ENCODE data around the gene NOTUM. TPM values are rescaled to one million over a fixed set of nuclear protein-coding genes. Genes with fewer than 3 reads are reported as not detected.
"Not testable (repeated sequence)": the region's sequence is repeated elsewhere in the genome, so short reads cannot be mapped to it uniquely, and the experiment has no call there.

Gene NOTUM
- total RNA-seq, 1 experiment from 2014 or later = 2.0 TPM

- peaks cover 6% of the 10 kb centered on the region for H3K27me3 ChIP-seq (ENCODE audit: control insufficient read depth, insufficient read depth, low read length)
- peaks cover 9% of the 10 kb centered on the region for H3K36me3 ChIP-seq (replicated peaks; ENCODE audit: control insufficient read depth, insufficient read depth, low read length)
- H3K4me3 ChIP-seq (ENCODE audit: insufficient read depth, low read depth, low read length) = peak overlapping the region; percentile 24
- peak; percentile 92 for DNase-seq
Observed at GRCh38 chr17:81923302-81924260, 37.4 kb downstream of the NOTUM start.

DNA sequence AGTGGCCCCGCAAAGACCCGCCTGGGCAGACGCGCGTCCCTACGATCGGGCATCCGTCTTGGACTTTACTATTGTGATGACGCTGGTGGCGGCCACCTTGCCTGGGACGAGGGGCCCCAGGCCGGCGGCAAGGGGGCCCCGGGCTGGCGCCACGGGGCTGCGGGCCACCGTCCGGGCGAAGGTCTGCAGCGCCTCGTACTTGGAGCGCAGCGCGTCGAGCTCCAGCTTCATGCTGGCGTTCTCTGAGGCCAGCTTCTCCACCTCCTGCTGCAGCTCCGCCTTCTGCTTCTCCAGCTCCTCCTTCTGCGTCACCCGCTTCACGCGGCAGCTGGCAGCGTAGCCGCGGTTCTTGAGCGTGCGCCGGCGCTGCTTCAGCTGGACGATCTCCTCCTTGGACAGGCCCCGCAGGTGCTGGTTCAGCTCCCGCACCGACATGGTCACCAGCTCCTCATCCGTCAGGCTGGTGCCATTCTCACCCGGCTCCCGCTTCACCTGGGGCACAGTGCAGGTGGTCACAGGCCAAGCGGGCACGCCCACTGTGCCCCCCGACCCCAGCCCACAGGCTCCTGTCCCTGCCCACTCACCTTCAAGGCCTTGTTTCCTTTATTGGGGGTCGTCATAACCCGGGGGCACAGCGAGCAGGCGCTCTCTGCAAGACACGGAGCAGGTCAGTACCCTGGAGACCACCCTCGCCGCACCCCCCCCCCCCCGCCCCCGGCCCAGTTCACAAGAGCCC lies 38.3 kb downstream of the NOTUM start:
- Histone ChIP-seq H3K36me3 (replicated peaks; ENCODE audit: control insufficient read depth, insufficient read depth, low read length) (peaks cover 9% of the 10 kb centered on the region), H3K27me3 (ENCODE audit: control insufficient read depth, insufficient read depth, low read length) (no peaks in the 10 kb centered on the region), H3K4me3 (ENCODE audit: insufficient read depth, low read depth, low read length) (peak overlapping the region; percentile 24)
- no peak for DNase-seq

- no peak for DNase-seq
- Histone ChIP-seq H3K36me3 (replicated peaks; ENCODE audit: control insufficient read depth, insufficient read depth, low read length) (peaks cover 9% of the 10 kb centered on the region), H3K4me3 (ENCODE audit: insufficient read depth, low read depth, low read length) (no peak overlapping the region), H3K27me3 (ENCODE audit: control insufficient read depth, insufficient read depth, low read length) (no peaks in the 10 kb centered on the region)
Observed at GRCh38 chr17:81921996-81922565, 38.9 kb downstream of the NOTUM start.

DNA sequence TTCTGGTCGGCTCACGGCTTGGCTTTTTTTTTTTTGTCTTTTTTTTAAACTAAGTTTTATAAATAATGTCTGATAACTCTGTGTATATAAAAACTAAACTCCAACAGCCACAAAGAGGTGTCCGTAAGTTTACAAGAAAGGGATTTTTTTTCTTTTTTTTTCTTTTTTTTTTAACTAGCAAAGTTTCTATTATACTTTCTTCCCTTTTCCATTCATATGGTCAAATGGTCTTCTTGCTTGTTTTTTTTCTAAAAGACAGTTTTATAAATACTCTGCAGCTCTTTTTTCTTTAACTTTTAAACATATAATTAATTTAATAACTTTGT lies 39.5 kb downstream of the NOTUM start:
- Histone ChIP-seq H3K36me3 (replicated peaks; ENCODE audit: control insufficient read depth, insufficient read depth, low read length) (peaks cover 9% of the 10 kb centered on the region), H3K27me3 (ENCODE audit: control insufficient read depth, insufficient read depth, low read length) (no peaks in the 10 kb centered on the region), H3K4me3 (ENCODE audit: insufficient read depth, low read depth, low read length) (no peak overlapping the region)
- no peak for DNase-seq

DNA sequence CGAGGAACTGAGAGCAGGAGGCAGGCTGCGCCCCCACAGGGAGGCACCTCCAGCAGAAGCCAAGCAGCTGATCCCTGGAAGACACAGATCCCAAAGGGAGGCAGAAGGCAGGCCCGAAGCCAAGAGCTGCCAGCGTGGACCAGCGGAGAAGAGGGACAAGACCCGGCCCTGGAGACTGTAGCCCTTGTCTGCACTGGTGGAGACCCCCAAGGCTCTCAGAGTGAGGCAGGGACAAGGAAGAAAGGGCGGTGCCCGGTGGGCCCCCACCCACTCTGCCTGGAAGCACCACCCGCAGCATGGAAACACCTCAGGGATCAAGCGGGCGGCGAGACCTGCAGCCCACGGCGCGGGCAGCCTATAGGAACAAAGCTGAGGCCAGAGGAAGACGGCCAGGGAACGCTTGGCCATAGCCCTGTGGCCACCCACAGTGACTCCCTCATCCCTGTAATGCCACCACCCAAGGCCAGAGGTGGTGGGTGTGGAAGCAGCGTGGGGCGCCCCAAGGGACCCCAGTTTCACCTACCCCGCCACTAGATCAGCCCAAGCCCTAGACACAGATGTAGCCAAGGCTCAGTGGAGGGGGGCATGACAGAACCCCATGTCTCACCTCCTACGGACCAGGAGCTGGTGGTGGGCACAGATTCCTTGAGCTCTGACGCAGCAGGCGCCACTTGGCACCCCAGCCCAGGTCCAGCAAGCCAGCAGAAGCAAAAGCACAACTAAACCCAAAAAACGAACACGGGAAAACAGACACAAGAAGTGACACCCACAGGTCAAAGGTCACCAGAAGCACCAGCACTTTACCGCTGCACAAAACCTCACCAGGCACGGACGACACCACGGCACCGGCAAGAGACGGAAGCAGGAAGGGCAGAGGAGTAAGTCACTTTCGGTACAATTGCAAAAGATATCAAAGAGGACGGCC lies 40.1 kb downstream of the NOTUM start:
- no peak for DNase-seq
- H3K4me3 ChIP-seq (ENCODE audit: insufficient read depth, low read depth, low read length) = no peak overlapping the region
- H3K27me3 ChIP-seq (ENCODE audit: control insufficient read depth, insufficient read depth, low read length) = no peaks in the 10 kb centered on the region
- peaks cover 9% of the 10 kb centered on the region for H3K36me3 ChIP-seq (replicated peaks; ENCODE audit: control insufficient read depth, insufficient read depth, low read length)

- Histone ChIP-seq H3K36me3 (replicated peaks; ENCODE audit: control insufficient read depth, insufficient read depth, low read length) (peaks cover 15% of the 10 kb centered on the region), H3K4me3 (ENCODE audit: insufficient read depth, low read depth, low read length) (no peak overlapping the region), H3K27me3 (ENCODE audit: control insufficient read depth, insufficient read depth, low read length) (no peaks in the 10 kb centered on the region)
- no peak for DNase-seq
Observed at GRCh38 chr17:81918832-81919545, 42.0 kb downstream of the NOTUM start.

- H3K4me3 ChIP-seq (ENCODE audit: insufficient read depth, low read depth, low read length); DNase-seq; H3K27me3 ChIP-seq (ENCODE audit: control insufficient read depth, insufficient read depth, low read length): not testable (repeated sequence)
- H3K36me3 ChIP-seq (replicated peaks; ENCODE audit: control insufficient read depth, insufficient read depth, low read length) = peaks cover 16% of the 10 kb centered on the region
Observed at GRCh38 chr17:81918333-81918669, 42.7 kb downstream of the NOTUM start.

DNA sequence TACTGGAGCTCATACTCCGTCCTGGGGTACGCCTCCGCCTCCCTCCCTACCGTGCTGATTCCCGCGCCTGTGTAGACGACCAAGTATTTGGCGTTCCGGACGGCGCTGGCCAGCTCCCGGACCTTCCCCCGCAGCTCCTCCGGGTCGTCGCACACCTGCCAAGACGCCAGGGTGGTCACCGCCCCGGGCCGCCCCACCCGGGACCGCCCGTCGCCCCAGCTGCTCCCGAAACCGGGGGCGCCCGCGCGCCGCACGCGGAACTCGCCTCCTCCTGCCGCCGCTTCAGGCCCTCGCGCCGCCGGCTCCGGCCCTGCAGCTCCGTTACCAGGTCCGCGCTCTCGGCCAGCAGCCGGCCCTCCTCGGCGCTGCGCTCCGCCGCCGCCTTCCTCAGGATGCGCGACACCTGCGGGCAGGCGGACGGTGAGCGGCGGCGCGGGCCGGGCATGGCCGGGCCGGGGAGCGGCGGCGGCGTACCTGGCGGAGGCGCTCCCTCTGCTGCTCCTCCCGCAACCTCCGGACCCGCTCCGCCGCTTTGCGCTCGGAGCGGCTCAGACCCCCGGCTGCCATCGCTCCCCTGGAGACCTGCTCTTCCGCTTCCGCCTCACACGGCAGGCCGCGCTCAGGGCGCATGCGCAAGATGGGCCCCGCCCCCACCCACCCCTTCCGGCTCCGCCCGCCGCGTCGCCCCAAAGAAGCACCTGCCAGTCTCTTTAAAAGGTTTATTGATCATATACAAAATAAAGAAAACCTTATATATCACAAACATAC lies 43.2 kb downstream of the NOTUM start, which contains the start of gene SIRT7:
SIRT7 (minus strand) TSS at position 612 of the 768 bp plus-strand sequence; CDS start at position 567, 45 bp downstream.
- Histone ChIP-seq H3K36me3 (replicated peaks; ENCODE audit: control insufficient read depth, insufficient read depth, low read length) (peaks cover 16% of the 10 kb centered on the region), H3K27me3 (ENCODE audit: control insufficient read depth, insufficient read depth, low read length) (no peaks in the 10 kb centered on the region), H3K4me3 (ENCODE audit: insufficient read depth, low read depth, low read length) (peak within 1 kb of the TSS; percentile 58)
- peak; percentile 100 for DNase-seq

GRCh38 chr17:81916234-81917001 lies 44.6 kb downstream of the NOTUM start:
- H3K4me3 ChIP-seq (ENCODE audit: insufficient read depth, low read depth, low read length) = peak overlapping the region; percentile 58; the same call in 1 of the 2 replicates
- H3K27me3 ChIP-seq (ENCODE audit: control insufficient read depth, insufficient read depth, low read length) = no peaks in the 10 kb centered on the region
- peaks cover 14% of the 10 kb centered on the region for H3K36me3 ChIP-seq (replicated peaks; ENCODE audit: control insufficient read depth, insufficient read depth, low read length)
- DNase-seq = no peak

- no peak for DNase-seq
- Histone ChIP-seq H3K4me3 (ENCODE audit: insufficient read depth, low read depth, low read length) (no peak overlapping the region), H3K27me3 (ENCODE audit: control insufficient read depth, insufficient read depth, low read length) (peaks cover 2% of the 10 kb centered on the region; the same call in 1 of the 2 replicates), H3K36me3 (replicated peaks; ENCODE audit: control insufficient read depth, insufficient read depth, low read length) (peaks cover 12% of the 10 kb centered on the region)
Observed at GRCh38 chr17:81915331-81915730, 45.7 kb downstream of the NOTUM start.

GRCh38 chr17:81914103-81914850 lies 46.7 kb downstream of the NOTUM start:
- H3K36me3 ChIP-seq (replicated peaks; ENCODE audit: control insufficient read depth, insufficient read depth, low read length) = peaks cover 9% of the 10 kb centered on the region
- no peak for DNase-seq
- H3K4me3 ChIP-seq (ENCODE audit: insufficient read depth, low read depth, low read length) = no peak overlapping the region
- H3K27me3 ChIP-seq (ENCODE audit: control insufficient read depth, insufficient read depth, low read length) = peaks cover 2% of the 10 kb centered on the region; the same call in 1 of the 2 replicates
